HG03103 (cell line): ENCODE results near the gene CA9.

ENCODE experiments used
- ATAC-seq: cut with Tn5 transposase; IDR thresholded peaks from one replicate; pipeline ENCODE4 v1.9.1; 2021; ENCODE audit warnings: low read depth; ENCODE audit not compliant: unreplicated experiment

Gene CA9

DNA sequence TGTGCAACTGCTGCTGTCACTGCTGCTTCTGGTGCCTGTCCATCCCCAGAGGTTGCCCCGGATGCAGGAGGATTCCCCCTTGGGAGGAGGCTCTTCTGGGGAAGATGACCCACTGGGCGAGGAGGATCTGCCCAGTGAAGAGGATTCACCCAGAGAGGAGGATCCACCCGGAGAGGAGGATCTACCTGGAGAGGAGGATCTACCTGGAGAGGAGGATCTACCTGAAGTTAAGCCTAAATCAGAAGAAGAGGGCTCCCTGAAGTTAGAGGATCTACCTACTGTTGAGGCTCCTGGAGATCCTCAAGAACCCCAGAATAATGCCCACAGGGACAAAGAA lies 265 bp downstream of the CA9 start:
- ATAC-seq: no peak

DNA sequence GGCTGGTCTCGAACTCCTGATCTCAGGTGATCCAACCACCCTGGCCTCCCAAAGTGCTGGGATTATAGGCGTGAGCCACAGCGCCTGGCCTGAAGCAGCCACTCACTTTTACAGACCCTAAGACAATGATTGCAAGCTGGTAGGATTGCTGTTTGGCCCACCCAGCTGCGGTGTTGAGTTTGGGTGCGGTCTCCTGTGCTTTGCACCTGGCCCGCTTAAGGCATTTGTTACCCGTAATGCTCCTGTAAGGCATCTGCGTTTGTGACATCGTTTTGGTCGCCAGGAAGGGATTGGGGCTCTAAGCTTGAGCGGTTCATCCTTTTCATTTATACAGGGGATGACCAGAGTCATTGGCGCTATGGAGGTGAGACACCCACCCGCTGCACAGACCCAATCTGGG lies 1.5 kb downstream of the CA9 start:
- ATAC-seq: no peak

- ATAC-seq: no peak
Measured at GRCh38 chr9:35675732-35676392, 2.1 kb downstream of the CA9 start.

DNA sequence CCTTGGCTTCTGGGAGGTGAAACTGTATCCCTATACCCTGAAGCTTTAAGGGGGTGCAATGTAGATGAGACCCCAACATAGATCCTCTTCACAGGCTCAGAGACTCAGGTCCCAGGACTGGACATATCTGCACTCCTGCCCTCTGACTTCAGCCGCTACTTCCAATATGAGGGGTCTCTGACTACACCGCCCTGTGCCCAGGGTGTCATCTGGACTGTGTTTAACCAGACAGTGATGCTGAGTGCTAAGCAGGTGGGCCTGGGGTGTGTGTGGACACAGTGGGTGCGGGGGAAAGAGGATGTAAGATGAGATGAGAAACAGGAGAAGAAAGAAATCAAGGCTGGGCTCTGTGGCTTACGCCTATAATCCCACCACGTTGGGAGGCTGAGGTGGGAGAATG lies 5.4 kb downstream of the CA9 start:
- ATAC-seq: no peak

GRCh38 chr9:35679766-35680330 lies 6.1 kb downstream of the CA9 start:
- no peak for ATAC-seq

DNA sequence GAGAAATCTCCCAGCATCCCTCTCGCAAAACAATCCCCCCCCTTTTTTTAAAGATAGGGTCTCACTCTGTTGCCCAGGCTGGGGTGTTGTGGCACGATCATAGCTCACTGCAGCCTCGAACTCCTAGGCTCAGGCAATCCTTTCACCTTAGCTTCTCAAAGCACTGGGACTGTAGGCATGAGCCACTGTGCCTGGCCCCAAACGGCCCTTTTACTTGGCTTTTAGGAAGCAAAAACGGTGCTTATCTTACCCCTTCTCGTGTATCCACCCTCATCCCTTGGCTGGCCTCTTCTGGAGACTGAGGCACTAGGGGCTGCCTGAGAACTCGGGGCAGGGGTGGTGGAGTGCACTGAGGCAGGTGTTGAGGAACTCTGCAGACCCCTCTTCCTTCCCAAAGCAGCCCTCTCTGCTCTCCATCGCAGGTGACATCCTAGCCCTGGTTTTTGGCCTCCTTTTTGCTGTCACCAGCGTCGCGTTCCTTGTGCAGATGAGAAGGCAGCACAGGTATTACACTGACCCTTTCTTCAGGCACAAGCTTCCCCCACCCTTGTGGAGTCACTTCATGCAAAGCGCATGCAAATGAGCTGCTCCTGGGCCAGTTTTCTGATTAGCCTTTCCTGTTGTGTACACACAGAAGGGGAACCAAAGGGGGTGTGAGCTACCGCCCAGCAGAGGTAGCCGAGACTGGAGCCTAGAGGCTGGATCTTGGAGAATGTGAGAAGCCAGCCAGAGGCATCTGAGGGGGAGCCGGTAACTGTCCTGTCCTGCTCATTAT lies 6.8 kb downstream of the CA9 start:
- ATAC-seq: no peak

DNA sequence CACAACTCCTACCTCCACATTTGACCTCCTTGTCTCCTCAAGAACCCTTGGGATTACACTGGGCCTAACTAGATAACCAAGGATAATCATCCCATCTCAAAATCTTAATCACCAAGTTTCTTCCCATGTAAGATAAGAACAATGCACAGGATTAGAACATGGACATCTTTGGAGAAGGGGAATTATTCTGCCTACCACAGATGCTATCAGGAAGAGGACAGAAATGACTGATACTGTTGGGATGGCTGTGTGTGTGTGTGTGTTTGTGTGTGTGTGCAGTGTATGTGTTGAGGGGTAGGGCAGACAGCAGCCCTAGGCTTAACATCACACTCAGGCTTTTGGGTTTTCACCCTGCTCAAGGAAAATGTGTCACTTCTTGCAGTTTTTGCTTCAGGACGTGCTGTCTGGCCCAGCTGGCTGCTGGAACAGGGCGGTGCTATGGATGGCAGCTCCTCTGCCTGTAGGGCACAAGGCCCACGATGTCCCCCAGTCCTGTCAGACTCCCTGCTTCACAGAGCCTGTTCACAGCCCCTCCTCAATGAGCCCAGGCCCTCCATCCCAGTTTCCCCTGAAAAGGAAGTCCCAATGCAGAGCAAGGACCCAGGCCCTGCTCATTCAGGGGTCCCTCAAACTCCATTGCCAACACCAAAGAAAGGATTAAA lies 7.7 kb downstream of the CA9 start:
- ATAC-seq: no peak

DNA sequence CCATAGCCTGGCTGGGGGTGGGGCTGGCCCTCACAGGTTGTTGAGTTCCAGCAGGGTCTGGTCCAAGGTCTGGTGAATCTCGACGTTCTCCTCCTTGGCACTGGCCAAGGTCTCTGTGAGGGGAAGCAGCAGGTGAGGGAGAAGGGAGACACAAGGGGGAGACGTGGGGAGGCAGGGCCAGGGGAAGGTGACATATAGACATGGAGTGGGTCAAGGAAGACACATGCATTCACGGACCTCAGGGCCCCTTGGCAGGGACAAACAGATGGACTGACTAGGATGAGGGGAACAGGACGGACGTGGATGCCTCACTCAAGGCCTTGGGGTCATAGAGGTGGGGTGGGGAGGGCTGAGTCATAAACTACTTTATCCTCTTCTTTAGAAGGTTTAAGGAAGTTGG lies 8.3 kb downstream of the CA9 start:
- no peak for ATAC-seq

GRCh38 chr9:35682520-35683315 lies 9.0 kb downstream of the CA9 start:
- ATAC-seq: no peak

DNA sequence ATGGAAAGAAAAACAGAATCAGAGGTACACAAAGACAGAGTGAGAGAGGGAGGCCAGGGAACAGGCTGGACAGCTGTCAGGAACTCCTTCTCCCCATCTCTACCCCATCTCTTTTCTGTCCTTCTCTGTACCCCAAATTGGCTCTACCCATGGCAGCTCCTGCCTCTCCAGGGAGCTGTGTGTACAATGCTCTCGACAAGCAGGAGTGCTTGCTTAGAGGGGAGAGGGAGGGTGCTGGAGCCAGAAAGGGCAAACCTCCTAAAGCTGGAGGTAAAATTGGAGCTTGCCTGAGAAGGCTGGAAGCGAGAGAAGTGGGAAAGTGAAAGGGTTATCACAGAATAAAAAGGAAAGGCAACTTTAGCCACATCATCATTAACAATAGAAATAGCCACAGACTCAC lies 9.6 kb downstream of the CA9 start:
- no peak for ATAC-seq

GRCh38 chr9:35684921-35685320 lies 11.2 kb downstream of the CA9 start:
- ATAC-seq: no peak

- no peak for ATAC-seq
Measured at GRCh38 chr9:35685506-35685905, 11.8 kb downstream of the CA9 start.

- ATAC-seq: no peak
Measured at GRCh38 chr9:35686222-35687203, 12.8 kb downstream of the CA9 start.

DNA sequence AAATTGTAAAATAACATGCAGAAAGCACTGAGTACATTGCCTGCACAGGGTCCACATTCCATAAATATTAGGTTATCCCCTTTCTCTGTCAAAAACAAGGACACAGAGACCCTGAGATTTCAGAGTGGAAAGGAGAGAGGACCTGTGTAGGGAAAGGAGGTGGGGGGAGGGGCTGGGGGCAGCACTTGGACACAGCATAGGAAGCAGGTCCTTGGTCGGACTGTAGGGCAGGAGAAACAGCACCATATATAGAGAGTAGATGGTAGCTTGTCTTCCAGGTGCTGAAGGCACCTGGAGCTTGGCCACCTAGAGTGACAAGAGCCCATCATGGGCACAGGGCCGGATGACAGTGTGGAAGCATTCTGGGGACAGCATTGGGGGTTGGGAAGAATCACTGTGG lies 13.6 kb downstream of the CA9 start:
- ATAC-seq: no peak

DNA sequence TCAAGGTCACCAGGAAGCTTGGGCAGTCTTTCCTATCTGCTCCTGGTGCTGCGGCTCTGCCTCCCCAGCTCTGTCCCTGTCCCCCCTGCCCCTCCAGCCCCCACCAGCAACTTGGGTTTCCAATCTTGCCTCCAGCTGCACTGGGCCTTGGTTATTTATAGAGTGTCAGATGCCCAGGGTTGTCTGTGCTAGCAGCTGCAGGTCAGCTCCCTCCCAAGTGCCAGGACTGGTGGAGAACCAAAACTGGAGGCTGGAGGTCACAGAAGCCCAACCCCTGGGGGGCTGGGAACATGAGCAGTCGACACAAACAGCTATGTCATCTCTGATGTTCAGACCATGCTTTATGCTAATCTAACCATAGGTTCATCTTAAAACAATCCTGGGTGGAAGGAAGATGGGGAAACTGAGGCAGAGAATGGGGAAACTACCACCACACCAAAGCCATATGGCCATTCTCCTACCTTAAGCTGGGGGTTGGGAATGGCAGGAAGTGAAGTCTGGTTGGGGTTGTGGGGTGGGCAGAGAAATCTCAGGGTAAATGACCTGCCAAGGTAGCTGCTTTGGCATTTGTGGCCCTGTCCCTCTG lies 14.3 kb downstream of the CA9 start:
- no peak for ATAC-seq

DNA sequence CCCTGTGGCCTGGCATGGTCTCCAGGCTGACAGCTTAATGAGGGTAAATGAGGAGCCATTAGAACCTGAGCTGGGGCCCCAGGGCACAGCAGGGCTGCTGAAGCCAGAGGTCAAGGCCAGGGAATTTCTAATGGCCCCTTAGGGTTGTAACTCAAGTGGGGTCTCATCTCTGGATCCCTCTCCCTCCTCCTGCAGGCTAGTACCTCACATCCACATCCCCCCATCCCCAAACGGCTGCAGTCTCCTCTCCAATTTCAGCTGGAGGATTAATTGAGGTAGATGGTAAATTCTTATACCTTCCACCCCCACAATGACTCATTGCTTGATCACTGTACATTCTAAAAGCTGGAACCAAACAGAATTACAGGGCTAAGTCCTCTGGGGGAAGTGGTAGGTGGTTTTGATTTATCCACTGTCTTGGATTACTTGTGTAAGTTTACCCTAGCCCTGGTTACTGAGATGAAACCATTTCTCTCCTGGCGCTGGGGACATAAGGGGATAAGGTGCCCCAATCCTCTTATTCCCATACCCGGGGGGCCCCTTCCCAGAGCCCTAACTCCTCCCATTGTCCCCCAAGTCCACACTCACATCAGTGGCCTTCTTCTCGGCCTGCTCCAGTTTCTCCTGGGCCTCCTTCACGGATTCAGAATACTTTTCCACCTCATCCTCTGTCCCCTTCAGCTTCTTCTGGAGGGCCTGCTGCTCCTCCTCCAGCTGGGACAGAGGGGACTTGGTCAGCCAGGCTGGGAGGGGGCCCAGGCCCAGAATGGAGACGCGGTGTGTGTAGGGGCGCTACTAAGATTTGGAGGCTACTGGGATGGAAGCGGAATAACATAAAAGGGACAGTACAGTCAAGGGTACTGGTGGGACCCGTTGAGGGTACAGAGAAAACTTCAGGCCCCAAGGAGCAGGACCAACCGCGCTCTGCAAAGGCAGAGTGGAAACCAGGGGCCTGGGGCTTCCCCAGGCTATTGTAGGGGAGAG lies 15.1 kb downstream of the CA9 start:
- no peak for ATAC-seq

- no peak for ATAC-seq
Measured at GRCh38 chr9:35689542-35690293, 16.0 kb downstream of the CA9 start, which contains the start of gene TPM2. Gene TPM2 (minus strand): TSS chr9:35689925. CDS start chr9:35689817, 108 bp downstream.
